Astrocyte (in vitro differentiated cells and primary cell): Measurements from ENCODE around the gene OSBPL2. TPM values are rescaled to one million over a fixed set of nuclear protein-coding genes. Genes with fewer than 3 reads are reported as not detected.

Experiments used
- DNase-seq: peaks from one replicate; pipeline ENCODE4 v3.0.0-alpha.2; 2010; ENCODE audit warnings: low read depth
- FAIRE-seq: peaks from 2 replicates; lab custom pipeline; 2011; peaks lifted over from hg19 to GRCh38; lab: Jason Lieb, UNC
- H2AFZ ChIP-seq: 2 replicates; pipeline ENCODE4 v1.6.0; 2012; ENCODE audit warnings: low read depth, low read length, inconsistent platforms
- H3K27ac ChIP-seq: 2 replicates; pipeline ENCODE4 v1.5.1; 2011; ENCODE audit warnings: low read depth, low read length, inconsistent platforms
- H3K27me3 ChIP-seq: 2 replicates; pipeline ENCODE4 v1.6.0; 2011; ENCODE audit warnings: low read length, inconsistent platforms; ENCODE audit not compliant: insufficient read depth
- H3K36me3 ChIP-seq: 2 replicates; pipeline ENCODE4 v1.5.1; 2011; ENCODE audit warnings: low read length, inconsistent platforms; ENCODE audit not compliant: insufficient read depth
- H3K4me1 ChIP-seq: 2 replicates; pipeline ENCODE4 v1.5.1; 2011; ENCODE audit warnings: low read length, inconsistent platforms; ENCODE audit not compliant: insufficient read depth
- H3K4me2 ChIP-seq: 2 replicates; pipeline ENCODE4 v1.6.0; 2012; ENCODE audit warnings: low read length, inconsistent platforms
- H3K4me3 ChIP-seq: 2 replicates; pipeline ENCODE4 v1.5.1; 2011; ENCODE audit warnings: low read depth, mild to moderate bottlenecking, low read length, inconsistent platforms; ENCODE audit not compliant: insufficient read depth
- H3K79me2 ChIP-seq: 2 replicates; pipeline ENCODE4 v1.6.0; 2012; ENCODE audit warnings: mild to moderate bottlenecking, low read length, inconsistent platforms; ENCODE audit not compliant: insufficient read depth
- H3K9ac ChIP-seq: 2 replicates; pipeline ENCODE4 v1.6.0; 2012; ENCODE audit warnings: mild to moderate bottlenecking, low read length, inconsistent platforms
- H3K9me3 ChIP-seq: 2 replicates; pipeline ENCODE4 v1.5.1; 2012; ENCODE audit warnings: low read depth, mild to moderate bottlenecking, low read length, inconsistent platforms; ENCODE audit not compliant: insufficient read depth
- H4K20me1 ChIP-seq: 2 replicates; pipeline ENCODE4 v1.6.0; 2012; ENCODE audit warnings: low read length, inconsistent platforms; ENCODE audit not compliant: insufficient read depth
- H3K27ac Mint-ChIP-seq: one replicate; pipeline ENCODE4 v1.8.0; 2021; ENCODE audit warnings: mild to moderate bottlenecking, mixed read lengths; ENCODE audit not compliant: unreplicated experiment
- H3K27me3 Mint-ChIP-seq: one replicate; pipeline ENCODE4 v1.8.0; 2021; ENCODE audit warnings: low read depth, mixed read lengths; ENCODE audit not compliant: unreplicated experiment
- H3K36me3 Mint-ChIP-seq: one replicate; pipeline ENCODE4 v1.8.0; 2021; ENCODE audit warnings: low read depth, mixed read lengths; ENCODE audit not compliant: unreplicated experiment
- H3K4me1 Mint-ChIP-seq: one replicate; pipeline ENCODE4 v1.8.0; 2021; ENCODE audit warnings: low read depth, mixed read lengths; ENCODE audit not compliant: unreplicated experiment
- H3K4me3 Mint-ChIP-seq: one replicate; pipeline ENCODE4 v1.8.0; 2021; ENCODE audit warnings: mild to moderate bottlenecking, moderate library complexity, mixed read lengths; ENCODE audit not compliant: unreplicated experiment
- H3K9me3 Mint-ChIP-seq: one replicate; pipeline ENCODE4 v1.8.0; 2021; ENCODE audit warnings: mild to moderate bottlenecking, mixed read lengths; ENCODE audit not compliant: unreplicated experiment
- EZH2 ChIP-seq: IDR thresholded peaks from 2 replicates; pipeline ENCODE4 v1.6.1; 2012; ENCODE audit warnings: mild to moderate bottlenecking, low read length, inconsistent platforms; ENCODE audit not compliant: insufficient read depth
- total RNA-seq: library from RNA; stranded (reverse); gene quantifications from 2 replicates; pipeline ENCODE4 v1.2.1, GENCODE V29; 2021
- TF ChIP-seq, protein P1 (sequence below): IDR thresholded peaks from 2 replicates; pipeline ENCODE4 v1.5.1; 2011; ENCODE audit warnings: low read depth, mild to moderate bottlenecking, inconsistent platforms, low read length, moderate library complexity; ENCODE audit not compliant: insufficient read depth

Gene OSBPL2
- total RNA-seq, 1 donor from 2014 or later: 60.3 TPM

DNA sequence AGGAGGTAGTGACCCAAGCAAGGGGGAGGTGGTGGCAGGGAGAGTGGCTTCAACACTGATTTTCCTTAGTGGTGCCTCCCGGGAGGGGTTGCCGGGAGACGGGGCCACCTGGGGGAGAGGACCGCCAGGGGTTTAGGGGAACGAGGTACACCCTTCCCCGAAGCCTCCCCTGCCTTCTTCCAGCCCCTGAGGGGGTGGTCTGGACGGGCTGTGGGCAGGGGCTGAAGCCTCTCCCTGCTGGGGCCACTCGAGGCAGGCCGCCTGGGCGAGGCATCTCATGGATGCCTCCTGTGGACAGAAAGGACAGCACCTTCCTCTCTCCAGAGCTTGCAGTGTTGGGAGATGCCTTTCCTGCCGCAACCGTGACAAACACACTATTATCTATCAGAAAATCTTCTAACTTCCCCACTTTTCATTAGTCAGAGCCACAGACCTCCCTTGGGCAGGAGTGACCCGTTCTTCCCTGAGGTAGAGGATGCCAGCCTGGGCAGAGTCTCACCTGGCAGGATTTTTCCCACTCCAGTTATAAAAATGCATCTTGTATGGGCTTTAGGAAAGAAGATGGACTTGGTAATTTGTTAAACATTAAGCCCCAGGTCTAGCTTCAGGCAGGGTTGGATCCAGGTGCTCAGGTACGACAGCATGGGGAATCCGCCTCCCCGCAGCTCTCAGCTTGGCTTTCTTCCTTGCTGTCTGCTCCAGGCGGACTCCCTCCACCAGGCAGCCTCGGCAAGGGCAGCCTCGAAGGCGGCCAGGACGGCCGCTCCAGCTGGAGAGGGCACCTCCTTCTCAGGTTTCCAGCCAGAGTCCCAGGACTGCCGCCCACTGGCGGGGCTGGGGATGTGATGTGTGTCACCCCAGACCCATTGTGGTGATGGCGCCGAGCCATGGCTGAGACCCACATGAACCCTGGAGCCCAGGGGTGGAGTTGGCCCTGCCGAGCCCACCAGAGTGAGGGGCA lies 29.2 kb upstream of the OSBPL2 start:
- Histone ChIP-seq H4K20me1 (peaks cover 9% of the 10 kb centered on the region), H3K27ac (no peak overlapping the region), H3K4me3 (no peak overlapping the region), H2AFZ (no peak overlapping the region), H3K4me2 (no peak overlapping the region), H3K4me1 (no peaks in the 10 kb centered on the region), H3K27me3 (peaks cover 2% of the 10 kb centered on the region), H3K79me2 (no peaks in the 10 kb centered on the region), H3K9me3 (no peaks in the 10 kb centered on the region), H3K9ac (no peak overlapping the region), H3K36me3 (no peaks in the 10 kb centered on the region)
- no peak for FAIRE-seq
- Mint-ChIP-seq H3K4me1 (no peaks in the 10 kb centered on the region), H3K27ac (no peak overlapping the region), H3K36me3 (peaks cover 8% of the 10 kb centered on the region), H3K27me3 (peaks cover 12% of the 10 kb centered on the region), H3K9me3 (no peaks in the 10 kb centered on the region), H3K4me3 (no peak overlapping the region)
- TF ChIP-seq, protein P1, sequence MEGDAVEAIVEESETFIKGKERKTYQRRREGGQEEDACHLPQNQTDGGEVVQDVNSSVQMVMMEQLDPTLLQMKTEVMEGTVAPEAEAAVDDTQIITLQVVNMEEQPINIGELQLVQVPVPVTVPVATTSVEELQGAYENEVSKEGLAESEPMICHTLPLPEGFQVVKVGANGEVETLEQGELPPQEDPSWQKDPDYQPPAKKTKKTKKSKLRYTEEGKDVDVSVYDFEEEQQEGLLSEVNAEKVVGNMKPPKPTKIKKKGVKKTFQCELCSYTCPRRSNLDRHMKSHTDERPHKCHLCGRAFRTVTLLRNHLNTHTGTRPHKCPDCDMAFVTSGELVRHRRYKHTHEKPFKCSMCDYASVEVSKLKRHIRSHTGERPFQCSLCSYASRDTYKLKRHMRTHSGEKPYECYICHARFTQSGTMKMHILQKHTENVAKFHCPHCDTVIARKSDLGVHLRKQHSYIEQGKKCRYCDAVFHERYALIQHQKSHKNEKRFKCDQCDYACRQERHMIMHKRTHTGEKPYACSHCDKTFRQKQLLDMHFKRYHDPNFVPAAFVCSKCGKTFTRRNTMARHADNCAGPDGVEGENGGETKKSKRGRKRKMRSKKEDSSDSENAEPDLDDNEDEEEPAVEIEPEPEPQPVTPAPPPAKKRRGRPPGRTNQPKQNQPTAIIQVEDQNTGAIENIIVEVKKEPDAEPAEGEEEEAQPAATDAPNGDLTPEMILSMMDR: no peak
- TF ChIP-seq EZH2: no peak
- no peak for DNase-seq

DNA sequence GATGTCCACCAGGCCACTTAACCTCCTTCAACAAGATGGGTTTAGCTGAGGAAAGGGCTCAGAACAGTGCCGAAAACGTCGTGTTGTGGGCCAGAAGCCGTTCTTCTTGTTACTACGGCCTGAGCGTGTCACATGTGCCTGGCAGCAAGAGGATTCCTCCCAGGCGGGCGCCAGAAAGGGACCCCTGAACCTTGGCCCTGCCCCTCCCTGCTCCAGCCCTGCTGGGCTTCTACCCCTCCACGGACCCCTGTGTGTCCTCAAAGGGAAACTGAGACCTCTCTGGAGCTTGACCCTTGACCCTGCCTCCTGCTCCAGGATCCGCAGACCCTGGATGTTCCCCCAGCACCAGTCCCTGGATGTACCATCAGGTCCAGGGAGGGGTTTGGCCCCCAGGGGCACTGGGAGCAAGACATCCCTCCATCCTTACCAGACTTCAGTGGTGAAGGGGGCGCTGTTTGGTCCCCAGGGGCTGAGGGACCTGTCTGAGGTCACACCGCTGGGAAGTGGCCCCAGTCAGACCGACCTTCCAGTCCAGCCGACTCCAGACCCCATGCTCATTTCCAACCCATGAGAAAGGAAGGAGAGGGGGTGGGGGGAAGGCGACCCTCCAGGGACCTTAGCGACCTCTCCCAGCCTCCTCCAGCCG lies 28.3 kb upstream of the OSBPL2 start:
- H3K9me3 ChIP-seq: no peaks in the 10 kb centered on the region
- H3K4me3 Mint-ChIP-seq: no peak overlapping the region
- H3K4me1 Mint-ChIP-seq: no peaks in the 10 kb centered on the region
- H3K9me3 Mint-ChIP-seq: no peaks in the 10 kb centered on the region
- H3K27me3 Mint-ChIP-seq: peaks cover 19% of the 10 kb centered on the region
- no peaks in the 10 kb centered on the region for H3K36me3 ChIP-seq
- no peak for TF ChIP-seq EZH2
- TF ChIP-seq, protein P1: no peak
- H3K9ac ChIP-seq: no peak overlapping the region
- H3K4me2 ChIP-seq: no peak overlapping the region
- H4K20me1 ChIP-seq: peaks cover 9% of the 10 kb centered on the region
- H3K4me1 ChIP-seq: no peaks in the 10 kb centered on the region
- H3K79me2 ChIP-seq: no peaks in the 10 kb centered on the region
- H3K27ac Mint-ChIP-seq: no peak overlapping the region
- no peak for DNase-seq
- H3K36me3 Mint-ChIP-seq: peaks cover 8% of the 10 kb centered on the region
- no peak overlapping the region for H3K27ac ChIP-seq
- FAIRE-seq: no peak
- no peak overlapping the region for H3K4me3 ChIP-seq
- peaks cover 4% of the 10 kb centered on the region for H3K27me3 ChIP-seq
- H2AFZ ChIP-seq: no peak overlapping the region
